Omental fat pad (tissue), 4 donors: ENCODE measurements around the gene ADCY3. TPM values are rescaled to one million over a fixed set of nuclear protein-coding genes. Genes with fewer than 3 reads are reported as not detected.

Experiments used
- ATAC-seq: fragments of 150-250 bp; one replicate; pipeline ENCODE4 v1.9.1; 2016; ENCODE audit warnings: mild to moderate bottlenecking, moderate library complexity; ENCODE audit not compliant: low FRiP score
- DNase-seq: peaks from one replicate; pipeline ENCODE4 v3.0.0-alpha.2; 2019; ENCODE audit warnings: low spot score
- CTCF ChIP-seq, 3 donors: fragments of 450-650 bp; IDR thresholded peaks; one replicate each; pipeline ENCODE4 v1.5.1; 2016 to 2017; ENCODE audit warnings: antibody characterized with exemption in 3 of 3, mild to moderate bottlenecking in 3 of 3, moderate library complexity in 2 of 3
- total RNA-seq, 4 donors: library from RNA; depleted of rRNA; stranded (reverse); fragments of >200 nt; gene quantifications; one replicate each; pipeline ENCODE4 v1.1.0, GENCODE V29; 2016

ADCY3 gene
- total RNA-seq, 4 donors from 2014 or later = 74.5 to 116 (median 95.1) TPM

- no peak for TF ChIP-seq CTCF (IDR thresholded peaks at IDR 0.05)
- ATAC-seq = no peak
- no peak for DNase-seq
Measured at GRCh38 chr2:24955921-24956320, 35.9 kb upstream of the ADCY3 start.

- TF ChIP-seq CTCF (IDR thresholded peaks at IDR 0.05) = no peak
- ATAC-seq (no peak), DNase-seq (no peak)
Measured at GRCh38 chr2:24955232-24955631, 35.2 kb upstream of the ADCY3 start.

- TF ChIP-seq CTCF (IDR thresholded peaks at IDR 0.05) = no peak
- DNase-seq (no peak), ATAC-seq (no peak)
Measured at GRCh38 chr2:24950102-24950501, 30.1 kb upstream of the ADCY3 start.

GRCh38 chr2:24948506-24948905 lies 28.5 kb upstream of the ADCY3 start:
- DNase-seq (no peak), ATAC-seq (no peak)
- TF ChIP-seq CTCF (IDR thresholded peaks at IDR 0.05) = no peak

GRCh38 chr2:24947561-24948157 lies 27.6 kb upstream of the ADCY3 start:
- ATAC-seq (no peak), DNase-seq (no peak)
- TF ChIP-seq CTCF (IDR thresholded peaks at IDR 0.05) = no peak

- no peak for DNase-seq
- no peak for TF ChIP-seq CTCF (IDR thresholded peaks at IDR 0.05)
- no peak for ATAC-seq
Measured at GRCh38 chr2:24945907-24946306, 25.9 kb upstream of the ADCY3 start.

GRCh38 chr2:24943427-24944053 lies 23.5 kb upstream of the ADCY3 start:
- DNase-seq (no peak), ATAC-seq (no peak)
- no peak for TF ChIP-seq CTCF (IDR thresholded peaks at IDR 0.05)
